H9 (cell line): ENCODE measurements around the gene SNTG2. TPM values are rescaled to one million over a fixed set of nuclear protein-coding genes. Genes with fewer than 3 reads are reported as not detected.

Source experiments
- DNase-seq: peaks from one replicate; pipeline ENCODE4 v3.0.0-alpha.2; 2017
- H2AFZ ChIP-seq: one replicate; pipeline ENCODE4 v1.6.1; 2013; ENCODE audit warnings: mild to moderate bottlenecking, low read length, control low read depth, moderate library complexity
- H2AK5ac ChIP-seq: 2 replicates; pipeline ENCODE4 v1.6.1; 2013; ENCODE audit warnings: low read length, control low read depth, mixed read lengths; ENCODE audit not compliant: insufficient read length
- H2BK120ac ChIP-seq: one replicate; pipeline ENCODE4 v1.6.1; 2013; ENCODE audit warnings: low read depth, mild to moderate bottlenecking, low read length, control low read depth, inconsistent platforms; ENCODE audit not compliant: poor library complexity, severe bottlenecking
- H2BK12ac ChIP-seq: 2 replicates; pipeline ENCODE4 v1.6.1; 2013; ENCODE audit warnings: low read length, control low read depth, mixed read lengths, low read depth; ENCODE audit not compliant: insufficient read length
- H2BK15ac ChIP-seq: 2 replicates; pipeline ENCODE4 v1.6.1; 2013; ENCODE audit warnings: low read depth, low read length, control low read depth
- H2BK20ac ChIP-seq: one replicate; pipeline ENCODE4 v1.6.1; 2013; ENCODE audit warnings: low read depth, mild to moderate bottlenecking, low read length, control low read depth, inconsistent platforms; ENCODE audit not compliant: poor library complexity, severe bottlenecking
- H2BK5ac ChIP-seq: 2 replicates; pipeline ENCODE4 v1.6.1; 2013; ENCODE audit warnings: low read length, control low read depth, mixed read lengths; ENCODE audit not compliant: insufficient read length
- H3K14ac ChIP-seq: 2 replicates; pipeline ENCODE4 v1.6.1; 2013; ENCODE audit warnings: low read length, control low read depth; ENCODE audit not compliant: insufficient read depth
- H3K18ac ChIP-seq: 2 replicates; pipeline ENCODE4 v1.6.1; 2013; ENCODE audit warnings: low read depth, mild to moderate bottlenecking, mixed read lengths, low read length, control low read depth; ENCODE audit not compliant: insufficient read length
- H3K23ac ChIP-seq: 2 replicates; pipeline ENCODE4 v1.6.1; 2013; ENCODE audit warnings: low read length, control low read depth, mixed read lengths, low read depth; ENCODE audit not compliant: insufficient read length
- H3K23me2 ChIP-seq: 2 replicates; pipeline ENCODE4 v1.6.1; 2013; ENCODE audit warnings: low read depth, mild to moderate bottlenecking, mixed read lengths, low read length, control low read depth; ENCODE audit not compliant: insufficient read length, poor library complexity, severe bottlenecking
- H3K27ac ChIP-seq: 2 replicates; pipeline ENCODE4 v1.5.1; 2013; ENCODE audit warnings: low read length, control low read depth, mixed read lengths, low read depth; ENCODE audit not compliant: insufficient read length
- H3K27me3 ChIP-seq: 2 replicates; pipeline ENCODE4 v1.6.1; 2013; ENCODE audit warnings: low read length, control low read depth, inconsistent platforms; ENCODE audit not compliant: insufficient read depth
- H3K4ac ChIP-seq: 2 replicates; pipeline ENCODE4 v1.6.1; 2013; ENCODE audit warnings: low read depth, mild to moderate bottlenecking, control low read depth, inconsistent platforms, low read length, moderate library complexity
- H3K4me1 ChIP-seq: 2 replicates; pipeline ENCODE4 v1.6.1; 2013; ENCODE audit warnings: low read length, control low read depth, inconsistent platforms; ENCODE audit not compliant: insufficient read depth
- H3K4me2 ChIP-seq: 2 replicates; pipeline ENCODE4 v1.6.1; 2013; ENCODE audit warnings: low read length, control low read depth, mixed read lengths; ENCODE audit not compliant: insufficient read length, insufficient read depth
- H3K56ac ChIP-seq: 2 replicates; pipeline ENCODE4 v1.6.1; 2013; ENCODE audit warnings: low read depth, mild to moderate bottlenecking, mixed read lengths, low read length, control low read depth; ENCODE audit not compliant: insufficient read length
- H3K79me1 ChIP-seq: 2 replicates; pipeline ENCODE4 v1.6.1; 2013; ENCODE audit warnings: low read depth, mild to moderate bottlenecking, moderate library complexity, low read length, control low read depth, inconsistent platforms; ENCODE audit not compliant: insufficient read depth, poor library complexity, severe bottlenecking
- H3K79me2 ChIP-seq: 2 replicates; pipeline ENCODE4 v1.6.1; 2013; ENCODE audit warnings: low read length, control low read depth, inconsistent platforms; ENCODE audit not compliant: insufficient read depth
- H3K9ac ChIP-seq: 2 replicates; pipeline ENCODE4 v1.6.1; 2013; ENCODE audit warnings: low read length, control low read depth, mixed read lengths; ENCODE audit not compliant: insufficient read length; ENCODE audit errors: extremely low read depth
- H3K9me3 ChIP-seq: one replicate; pipeline ENCODE4 v1.6.1; 2013; ENCODE audit warnings: low read depth, low read length, inconsistent platforms; ENCODE audit not compliant: control insufficient read depth
- H3T11ph ChIP-seq: one replicate; pipeline ENCODE4 v1.6.1; 2013; ENCODE audit warnings: mild to moderate bottlenecking, low read length, control low read depth, inconsistent platforms
- H4K20me1 ChIP-seq: one replicate; pipeline ENCODE4 v1.6.1; 2013; ENCODE audit not compliant: control insufficient read depth, insufficient read length, insufficient read depth
- H4K5ac ChIP-seq: 2 replicates; pipeline ENCODE4 v1.6.1; 2013; ENCODE audit warnings: low read depth, mild to moderate bottlenecking, mixed read lengths, low read length, control low read depth; ENCODE audit not compliant: insufficient read length
- H4K8ac ChIP-seq: replicated peaks from 2 replicates; pipeline ENCODE4 v1.6.1; 2013; ENCODE audit warnings: low read length, control low read depth, mixed read lengths, low read depth; ENCODE audit not compliant: insufficient read length
- H4K91ac ChIP-seq: 2 replicates; pipeline ENCODE4 v1.6.1; 2013; ENCODE audit warnings: low read depth, mild to moderate bottlenecking, moderate library complexity, mixed read lengths, low read length, control low read depth; ENCODE audit not compliant: insufficient read length
- H3K27ac Mint-ChIP-seq, 3 experiments: 2 replicates in 2 of 3; 3 replicates in 1 of 3; pipeline ENCODE4 v1.8.0; 2020 to 2021; ENCODE audit warnings: mixed read lengths in 3 of 3, mild to moderate bottlenecking in 1 of 3, moderate library complexity in 1 of 3
- H3K27me3 Mint-ChIP-seq: 2 replicates; pipeline ENCODE4 v1.8.0; 2021; ENCODE audit warnings: low read depth, mild to moderate bottlenecking, moderate library complexity, mixed read lengths
- H3K36me3 Mint-ChIP-seq, 3 experiments: 2 replicates in 2 of 3; 3 replicates in 1 of 3; pipeline ENCODE4 v1.8.0; 2020 to 2021; ENCODE audit warnings: low read depth in 3 of 3, mixed read lengths in 3 of 3; ENCODE audit not compliant: insufficient read depth in 1 of 3
- H3K4me1 Mint-ChIP-seq, 2 experiments: 2 replicates each; pipeline ENCODE4 v1.8.0; 2020; ENCODE audit warnings: mixed read lengths in 2 of 2
- H3K4me3 Mint-ChIP-seq, 2 experiments: 2 replicates in 1 of 2; 3 replicates in 1 of 2; pipeline ENCODE4 v1.8.0; 2020 to 2021; ENCODE audit warnings: mild to moderate bottlenecking in 2 of 2, mixed read lengths in 2 of 2, moderate library complexity in 1 of 2
- H3K9me3 Mint-ChIP-seq, 2 experiments: 2 replicates in 1 of 2; 3 replicates in 1 of 2; pipeline ENCODE4 v1.8.0; 2020; ENCODE audit warnings: mild to moderate bottlenecking in 2 of 2, mixed read lengths in 2 of 2, moderate library complexity in 1 of 2
- WGBS: extraction: QIAGEN DNeasy Blood & Tissue Kit; methylation state at CpG from one replicate; pipeline ENCODE4 v1.1.7; 2013; ENCODE audit warnings: missing lambda C conversion rate, low lambda C conversion rate, mixed read lengths; ENCODE audit not compliant: insufficient read length; ENCODE audit errors: extremely low coverage; 5-methylcytosine and 5-hydroxymethylcytosine counted together
- total RNA-seq: library from RNA; stranded (reverse); gene quantifications from 2 replicates; pipeline ENCODE4 v1.2.1, GENCODE V29; 2021
- TF ChIP-seq, protein P1 (sequence below): fragments of 200-600 bp; sonication (generic); conservative IDR thresholded peaks from 3 replicates; pipeline ENCODE4 v1.8.0; 2021; ENCODE audit warnings: antibody characterized with exemption, mild to moderate bottlenecking

The SNTG2 gene
- total RNA-seq, 1 experiment from 2014 or later = 13.2 TPM

DNA sequence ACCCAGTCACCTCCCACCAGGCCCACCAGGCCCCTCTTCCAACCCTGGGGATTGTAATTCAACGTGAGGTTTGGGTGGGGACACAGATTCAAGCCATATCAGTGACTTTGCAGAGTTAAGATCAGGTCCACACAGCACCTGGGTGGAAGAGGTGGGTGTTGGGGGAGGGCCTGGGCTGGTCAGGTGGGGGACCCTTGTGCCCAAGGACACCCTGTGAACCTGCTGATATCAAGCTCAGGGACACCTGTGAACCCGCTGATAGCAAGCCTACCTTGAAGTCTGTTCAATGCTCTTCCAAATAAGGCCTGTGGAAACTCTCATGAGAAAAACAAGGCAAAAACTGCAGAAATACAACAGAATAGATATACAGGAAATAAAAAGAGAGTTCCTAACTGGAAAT is 442.7 kb downstream of the SNTG2 start:
- no peak overlapping the region for H4K8ac ChIP-seq
- no peak overlapping the region for H2BK120ac ChIP-seq
- no peaks in the 10 kb centered on the region for H3K27me3 ChIP-seq
- no peak overlapping the region for H2BK15ac ChIP-seq
- no peak overlapping the region for H3K4me3 Mint-ChIP-seq
- H2AK5ac ChIP-seq = no peak overlapping the region
- no peak overlapping the region for H4K91ac ChIP-seq
- H3K27ac ChIP-seq = no peak overlapping the region
- H3K18ac ChIP-seq = no peak overlapping the region
- no peaks in the 10 kb centered on the region for H3K79me1 ChIP-seq
- H3K4me1 ChIP-seq = no peaks in the 10 kb centered on the region
- H2BK20ac ChIP-seq = no peak overlapping the region
- peaks cover 2 to 3% of the 10 kb centered on the region in 2 experiments; a peak in 4 of 5 replicates for H3K9me3 Mint-ChIP-seq
- H2BK5ac ChIP-seq = no peak overlapping the region
- H2AFZ ChIP-seq = no peak overlapping the region
- no peak overlapping the region for H2BK12ac ChIP-seq
- H4K20me1 ChIP-seq = no peaks in the 10 kb centered on the region
- no peak overlapping the region for H3K4ac ChIP-seq
- H4K5ac ChIP-seq = no peak overlapping the region
- H3T11ph ChIP-seq = no peak overlapping the region
- H3K9me3 ChIP-seq = no peaks in the 10 kb centered on the region
- H3K9ac ChIP-seq = no peak overlapping the region
- no CpG with 5 or more reads among the region's 2 CpGs for WGBS
- H3K23me2 ChIP-seq = no peaks in the 10 kb centered on the region
- no peaks in the 10 kb centered on the region for H3K79me2 ChIP-seq
- no peak overlapping the region for H3K4me2 ChIP-seq
- H3K27ac Mint-ChIP-seq = no peak overlapping the region
- H3K4me1 Mint-ChIP-seq = peaks cover 14 to 20% of the 10 kb centered on the region in 2 experiments
- peaks cover 48% of the 10 kb centered on the region for H3K27me3 Mint-ChIP-seq
- H3K56ac ChIP-seq = no peak overlapping the region
- peaks cover 0 to 3% (median 0%) of the 10 kb centered on the region in 3 experiments; a peak in 1 of 7 replicates for H3K36me3 Mint-ChIP-seq
- H3K23ac ChIP-seq = no peak overlapping the region
- DNase-seq = no peak
- TF ChIP-seq, protein P1, sequence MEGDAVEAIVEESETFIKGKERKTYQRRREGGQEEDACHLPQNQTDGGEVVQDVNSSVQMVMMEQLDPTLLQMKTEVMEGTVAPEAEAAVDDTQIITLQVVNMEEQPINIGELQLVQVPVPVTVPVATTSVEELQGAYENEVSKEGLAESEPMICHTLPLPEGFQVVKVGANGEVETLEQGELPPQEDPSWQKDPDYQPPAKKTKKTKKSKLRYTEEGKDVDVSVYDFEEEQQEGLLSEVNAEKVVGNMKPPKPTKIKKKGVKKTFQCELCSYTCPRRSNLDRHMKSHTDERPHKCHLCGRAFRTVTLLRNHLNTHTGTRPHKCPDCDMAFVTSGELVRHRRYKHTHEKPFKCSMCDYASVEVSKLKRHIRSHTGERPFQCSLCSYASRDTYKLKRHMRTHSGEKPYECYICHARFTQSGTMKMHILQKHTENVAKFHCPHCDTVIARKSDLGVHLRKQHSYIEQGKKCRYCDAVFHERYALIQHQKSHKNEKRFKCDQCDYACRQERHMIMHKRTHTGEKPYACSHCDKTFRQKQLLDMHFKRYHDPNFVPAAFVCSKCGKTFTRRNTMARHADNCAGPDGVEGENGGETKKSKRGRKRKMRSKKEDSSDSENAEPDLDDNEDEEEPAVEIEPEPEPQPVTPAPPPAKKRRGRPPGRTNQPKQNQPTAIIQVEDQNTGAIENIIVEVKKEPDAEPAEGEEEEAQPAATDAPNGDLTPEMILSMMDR = no peak
- H3K14ac ChIP-seq = no peak overlapping the region
